GF-D8 (cell line): ENCODE measurements around the gene P4HA3.
A peak's percentile ranks its signal among the peaks of the same experiment; 100 is the strongest.

ENCODE experiments used
- DNase-seq: peaks from one replicate; lab custom pipeline; 2025; lab: John Stamatoyannopoulos, UW

The P4HA3 gene

DNA sequence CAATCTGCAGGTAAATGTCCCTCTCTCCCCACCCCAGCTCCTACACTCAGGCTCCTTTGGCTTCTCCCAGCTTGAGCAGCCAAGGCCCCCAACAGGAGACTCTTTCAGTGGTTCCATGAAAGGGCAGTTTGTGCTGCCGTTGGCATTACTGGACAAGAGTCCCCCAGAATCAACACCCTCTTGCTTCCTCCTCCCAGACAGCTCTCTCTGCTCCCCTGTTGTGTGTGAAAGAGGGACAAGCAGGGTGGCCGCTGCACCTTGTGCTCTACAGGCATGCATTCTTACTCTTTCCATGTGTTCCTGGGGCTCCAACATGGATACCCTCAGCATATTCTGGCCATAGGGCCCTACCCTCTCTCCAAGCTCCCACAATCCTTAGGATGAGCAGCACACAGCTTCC, 48.7 kb downstream of the P4HA3 start:
- DNase-seq, result no peak

DNA sequence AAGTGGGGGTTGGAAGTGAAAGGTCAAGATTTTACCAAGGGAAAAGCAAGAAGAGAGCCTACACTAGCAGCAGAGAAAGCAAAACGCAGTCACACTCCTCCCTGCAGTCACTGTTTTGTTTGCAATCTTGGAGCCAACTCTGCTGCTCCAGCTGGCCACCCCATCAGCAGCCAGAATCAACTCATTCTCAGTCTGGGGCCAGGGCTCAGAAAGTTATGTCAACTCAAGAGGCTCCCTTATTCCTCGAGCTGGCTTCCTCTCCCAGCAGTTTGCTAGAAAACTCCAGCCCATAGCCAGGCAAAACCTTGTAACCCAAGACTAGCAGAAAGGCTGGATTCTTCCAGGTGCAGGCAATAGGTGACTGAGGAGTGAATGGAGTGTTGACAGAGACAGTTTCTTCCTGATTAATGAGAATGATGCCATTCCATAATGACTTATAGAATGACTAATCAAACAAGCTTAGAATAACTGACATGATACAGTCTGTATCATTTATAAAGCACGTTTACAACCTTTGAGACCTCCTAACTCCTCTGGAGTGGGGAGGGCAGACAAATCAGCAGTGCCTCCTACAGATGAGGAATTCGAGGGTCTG, 53.4 kb downstream of the P4HA3 start:
- DNase-seq, result no peak

DNA sequence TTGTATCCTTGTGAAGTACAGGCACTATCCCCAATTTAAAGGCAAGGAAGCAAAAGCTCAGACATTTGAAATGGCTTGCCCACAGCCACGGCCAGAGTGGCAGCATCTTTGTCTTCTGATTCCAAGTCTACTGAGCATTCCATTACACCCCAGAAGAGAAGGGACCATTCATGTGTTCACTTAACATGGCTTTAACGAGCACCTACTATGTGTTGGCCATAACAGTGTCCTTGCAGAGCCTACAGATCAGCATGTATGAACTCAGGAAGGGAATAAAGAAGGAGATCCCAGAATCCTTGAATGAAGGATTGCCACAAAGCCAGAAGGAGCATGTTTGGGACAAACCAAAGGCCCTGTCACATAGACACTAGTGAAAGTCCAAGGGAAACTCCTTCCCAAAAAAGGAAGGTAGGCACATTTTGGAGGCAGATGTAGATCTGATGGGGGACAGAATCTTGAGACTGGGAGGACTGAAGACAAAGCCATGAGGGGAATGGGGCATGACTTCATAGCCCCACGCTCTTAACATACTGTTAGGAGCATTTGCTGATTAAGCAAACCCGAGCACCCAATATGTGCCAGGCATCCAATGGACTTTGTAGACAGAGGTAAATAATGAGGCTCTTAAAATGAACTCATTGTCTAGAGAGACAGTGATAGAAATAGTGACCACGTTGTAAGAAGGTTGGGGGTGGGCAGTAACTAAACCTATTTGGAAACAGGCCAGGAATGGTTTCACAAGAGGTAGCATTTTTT, 54.9 kb downstream of the P4HA3 start:
- DNase-seq, result no peak

DNA sequence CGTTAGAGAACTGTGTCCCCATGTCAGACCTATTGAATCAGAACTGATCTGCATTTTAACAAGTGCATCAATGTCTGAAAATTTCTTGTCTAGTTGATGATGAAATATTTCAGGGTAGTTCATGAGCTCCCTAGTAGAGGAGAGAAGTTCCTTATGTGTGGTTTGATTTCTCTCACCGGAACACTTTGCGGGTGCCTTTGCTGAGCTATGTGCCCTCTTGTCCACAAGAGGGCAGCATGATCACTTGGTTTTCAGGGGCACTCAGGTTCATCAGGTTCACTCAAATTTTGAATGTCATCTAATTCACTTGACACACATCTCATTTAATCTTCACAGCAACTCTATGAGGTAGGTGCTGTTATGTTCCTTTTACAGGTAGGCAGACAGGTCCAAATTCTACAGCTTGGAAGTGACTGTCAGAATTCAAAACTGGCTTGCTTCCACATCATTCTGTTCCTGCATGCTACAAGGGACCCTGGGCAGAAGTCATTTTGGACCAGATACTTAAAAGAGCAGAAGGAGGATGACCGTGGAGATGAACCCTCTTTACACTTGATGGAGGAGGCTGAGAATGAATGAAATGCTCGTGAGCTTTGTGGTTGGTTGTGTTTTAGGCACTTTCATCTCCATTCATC, 55.6 kb downstream of the P4HA3 start:
- DNase-seq, result peak; percentile 26

DNA sequence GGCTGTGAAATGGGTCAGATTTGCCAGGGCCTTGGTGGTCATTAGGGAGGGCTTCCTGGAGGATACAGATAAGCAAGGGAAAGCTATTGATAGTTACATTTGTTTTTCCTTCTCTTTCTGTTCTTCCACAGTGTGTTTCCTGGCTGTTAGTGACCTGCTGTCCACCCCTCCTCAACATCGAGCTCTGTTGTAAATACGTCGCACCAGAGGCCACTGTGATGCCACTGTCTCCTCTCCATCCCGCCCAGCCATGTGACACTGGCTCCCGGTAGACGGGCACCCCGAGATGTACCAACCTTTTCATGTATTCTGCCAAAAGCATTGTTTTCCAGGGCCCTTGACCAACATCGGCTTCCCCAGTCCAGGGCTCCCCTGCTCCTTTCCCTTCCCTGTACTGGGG, 58.1 kb downstream of the P4HA3 start:
- DNase-seq, result no peak

DNA sequence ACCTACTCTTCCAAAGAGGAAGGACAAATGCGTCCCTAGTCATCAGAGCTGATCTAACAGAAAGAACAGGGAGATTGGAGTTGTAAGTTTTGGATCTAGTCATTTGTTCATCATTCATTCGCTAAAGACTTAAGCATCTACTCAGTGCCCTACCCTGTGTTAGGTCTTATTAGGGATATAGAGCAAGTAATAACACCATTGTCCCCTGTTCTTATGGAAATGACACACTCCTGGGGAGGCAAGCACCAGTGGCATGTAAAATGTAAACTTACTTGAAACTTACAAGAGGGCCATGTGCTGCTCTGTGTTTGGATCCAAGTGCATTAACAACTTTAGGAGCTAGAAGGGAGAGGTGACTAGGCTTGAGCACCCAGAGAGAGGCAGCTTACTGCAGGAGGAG, 61.9 kb downstream of the P4HA3 start:
- no peak for DNase-seq

DNA sequence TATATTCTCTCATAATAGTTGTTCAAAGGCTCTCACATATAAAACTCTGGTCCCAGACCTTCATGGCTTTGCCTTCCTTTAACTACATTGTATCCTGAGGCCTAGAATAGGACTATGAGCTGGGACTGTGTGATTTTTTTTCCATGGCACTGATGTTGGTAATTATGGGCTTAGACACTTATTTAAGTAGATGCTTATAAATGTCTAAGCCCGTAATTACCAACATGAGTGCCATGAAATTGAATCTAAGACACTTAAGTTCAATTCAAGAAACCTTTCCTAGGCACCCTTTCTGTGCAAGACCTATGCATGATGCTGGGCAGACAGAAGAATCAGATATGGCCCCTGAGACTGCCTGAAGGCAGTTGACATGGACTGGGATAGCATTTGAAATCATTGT, 63.0 kb downstream of the P4HA3 start:
- DNase-seq, result no peak

DNA sequence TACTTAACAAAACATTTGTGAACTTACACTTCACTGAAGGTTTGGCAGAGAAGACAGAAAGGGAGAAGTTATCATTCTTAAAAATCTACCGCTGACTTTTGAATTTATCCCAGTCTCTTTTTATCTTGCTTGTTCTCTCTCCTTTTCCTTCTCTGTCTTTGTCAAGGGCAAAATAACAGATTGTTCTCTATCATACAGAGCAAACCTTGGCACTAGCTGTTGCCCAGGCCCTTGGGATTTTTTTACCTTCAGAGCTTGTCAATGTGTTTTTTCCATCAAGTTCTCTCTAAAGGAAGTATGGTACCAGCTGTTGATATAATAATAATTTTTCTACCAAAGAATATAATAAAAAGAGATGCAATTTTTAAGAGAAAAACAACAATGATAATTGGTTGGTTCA, 73.2 kb downstream of the P4HA3 start:
- no peak for DNase-seq

DNA sequence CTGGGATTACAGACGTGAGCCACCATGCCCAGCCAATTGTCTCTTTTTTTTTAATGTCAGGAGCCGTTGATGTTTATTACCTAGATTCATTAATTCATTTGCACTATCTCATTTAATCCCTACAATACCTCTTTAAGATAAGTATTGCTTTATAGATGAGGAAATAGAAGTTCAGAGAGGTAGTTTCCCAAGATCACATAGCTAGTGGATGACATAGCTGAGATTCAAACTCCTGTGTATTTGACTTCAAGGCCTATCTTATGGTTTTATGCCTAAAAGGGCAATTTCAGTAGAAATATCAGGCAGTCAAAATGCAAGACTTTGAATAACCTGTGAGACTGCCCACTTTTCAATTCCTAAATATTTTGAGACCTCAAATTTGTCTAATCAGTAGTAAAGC, 73.9 kb downstream of the P4HA3 start:
- DNase-seq, result no peak

DNA sequence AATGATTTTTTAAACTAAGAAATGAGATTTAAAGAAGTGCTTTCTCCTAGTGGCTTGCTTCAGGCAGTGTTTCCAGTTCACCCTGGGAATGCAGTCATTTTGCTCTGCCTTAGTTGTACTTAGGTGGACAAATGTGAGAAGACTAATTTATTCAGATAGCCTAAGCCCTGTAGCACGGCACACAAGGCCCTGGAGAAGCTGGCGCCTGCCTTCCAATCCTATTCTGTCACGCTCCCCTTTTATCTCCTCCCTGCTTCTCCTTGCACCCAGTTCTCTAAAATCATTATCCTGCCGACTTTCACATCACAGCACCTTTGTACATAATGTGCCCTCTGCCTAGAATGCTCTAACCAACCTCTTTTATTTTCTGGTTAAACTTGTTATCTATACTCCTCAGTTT, 76.3 kb downstream of the P4HA3 start:
- no peak for DNase-seq

DNA sequence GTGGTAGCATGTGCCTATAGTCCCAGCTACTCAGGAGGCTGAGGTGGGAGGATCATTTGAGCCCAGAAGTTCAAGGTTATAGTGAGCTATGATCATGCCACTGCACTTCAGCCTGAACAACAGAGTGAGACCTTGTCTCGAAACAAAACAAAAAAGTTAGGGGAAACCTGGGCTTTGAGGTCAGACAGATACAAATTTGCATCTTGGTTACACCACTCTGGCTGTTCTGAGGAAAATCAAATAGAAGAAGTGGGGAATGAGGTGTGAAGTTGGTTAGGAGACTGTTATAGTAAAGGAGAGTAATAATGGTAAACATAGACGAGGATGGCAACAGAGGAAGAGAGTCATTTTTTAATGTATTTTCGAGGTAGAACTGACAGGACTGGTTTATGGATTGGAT, 77.8 kb downstream of the P4HA3 start:
- DNase-seq, result no peak

DNA sequence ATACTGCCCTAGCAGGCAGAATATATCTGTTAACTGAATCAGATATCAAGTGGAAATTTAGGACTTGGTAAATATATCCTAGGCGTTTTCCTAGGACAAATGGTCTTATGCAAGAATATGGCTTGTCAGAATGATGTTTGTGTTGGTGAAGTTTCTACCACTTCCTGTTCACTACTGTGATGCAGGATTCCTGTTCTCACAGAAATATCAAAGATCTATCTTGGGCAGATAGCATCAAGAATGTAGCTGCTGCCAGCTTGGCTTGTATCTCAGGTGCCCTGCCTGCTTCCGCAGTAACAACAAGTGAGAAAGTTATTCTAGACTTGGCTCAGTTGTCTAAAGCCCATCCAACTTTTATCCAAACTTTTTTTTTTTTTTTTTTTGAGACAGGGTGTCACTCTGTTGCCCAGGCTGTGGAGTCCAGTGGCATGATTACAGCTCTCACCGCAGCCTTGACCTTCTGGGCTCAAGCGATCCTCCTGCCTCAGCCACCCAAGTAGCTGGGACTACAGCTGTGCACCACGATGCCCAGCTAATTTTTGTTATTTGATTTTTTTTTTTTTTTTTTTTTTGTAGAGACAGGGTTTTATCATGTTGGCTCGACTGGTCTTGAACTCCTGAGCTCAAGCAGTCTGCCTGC, 79.0 kb downstream of the P4HA3 start:
- no peak for DNase-seq

DNA sequence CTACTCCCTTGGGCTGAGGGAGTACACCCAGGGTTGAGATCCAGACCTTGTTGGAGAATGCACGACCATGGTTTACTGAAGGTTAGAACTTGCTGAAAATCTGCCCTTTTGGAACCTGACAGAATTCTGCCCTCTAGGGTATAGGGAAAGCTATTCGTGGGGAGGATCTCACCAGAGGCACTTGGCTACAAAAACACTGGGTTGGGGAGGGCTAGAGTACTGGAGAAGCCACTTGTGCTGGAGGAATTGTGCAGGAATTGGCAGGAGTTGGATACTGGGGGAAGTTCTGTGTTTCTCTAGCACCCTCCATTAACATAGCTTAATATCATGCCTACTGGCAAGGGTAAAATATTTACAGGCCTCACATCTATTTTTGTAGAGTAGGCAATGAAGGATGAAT, 84.5 kb downstream of the P4HA3 start:
- no peak for DNase-seq

DNA sequence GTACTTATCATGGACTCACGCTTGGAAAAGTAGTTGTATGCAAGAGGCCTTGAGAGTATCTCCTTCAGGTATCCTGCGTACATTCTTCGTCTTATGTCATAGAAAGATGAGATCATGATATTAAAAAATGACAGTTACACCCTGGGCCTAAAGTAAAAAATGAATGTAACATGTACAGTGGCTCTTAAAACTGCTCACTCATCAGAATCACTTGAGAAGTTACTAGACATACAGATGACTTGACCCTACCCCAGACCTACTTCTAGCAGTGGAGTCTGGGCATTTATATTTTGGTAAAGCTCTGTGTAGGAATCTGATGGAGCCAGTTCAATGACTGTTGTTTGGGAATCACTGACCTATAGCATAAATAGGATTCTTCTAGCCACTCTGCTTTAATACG, 85.9 kb downstream of the P4HA3 start:
- DNase-seq, result no peak

DNA sequence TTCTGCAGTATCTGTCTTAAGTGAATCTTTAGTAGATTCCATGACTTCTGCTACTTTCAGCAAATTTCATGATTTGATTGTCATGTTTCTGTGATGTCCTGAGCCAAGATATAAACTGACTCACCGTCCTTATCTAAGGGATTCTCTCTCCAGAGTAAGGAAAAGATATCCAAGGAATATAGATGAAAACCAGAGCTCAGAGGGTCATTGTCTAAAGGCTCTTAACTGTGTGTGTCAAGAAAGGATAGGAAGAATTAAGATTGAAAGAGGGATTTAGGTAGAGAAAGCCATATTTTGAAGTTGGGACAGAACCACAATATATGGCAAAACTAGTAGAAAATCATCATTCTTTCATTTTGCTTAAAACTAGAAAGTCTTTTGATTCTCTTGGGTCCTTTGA, 89.6 kb downstream of the P4HA3 start:
- DNase-seq, result no peak

DNA sequence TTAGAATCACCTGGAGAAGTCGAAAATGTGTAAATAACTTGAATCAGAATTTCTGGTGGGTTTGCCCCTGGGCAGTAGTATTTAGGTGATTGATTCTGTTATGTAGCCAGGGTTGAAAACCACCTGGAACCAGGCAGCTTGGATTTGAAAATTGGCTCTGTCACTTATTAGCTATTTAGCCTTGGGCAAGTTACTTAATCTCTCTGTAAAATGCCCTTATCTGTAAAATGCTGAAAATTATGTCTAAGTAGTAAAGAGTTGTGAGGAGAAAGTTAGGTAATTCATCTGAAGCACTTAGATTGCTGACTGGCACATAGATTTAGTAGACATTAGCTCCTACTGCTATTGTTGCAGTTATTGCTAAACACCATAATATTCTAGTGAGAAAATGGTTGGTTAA, 91.1 kb downstream of the P4HA3 start:
- no peak for DNase-seq
